Gastroesophageal sphincter (tissue), 3 donors: Measurements from ENCODE around the gene CLK3.

ENCODE experiments used
- CTCF ChIP-seq, 4 experiments: fragments of 200-600 bp in 2 of 4; fragments of 450-650 bp in 2 of 4; sonication (generic) in 1 of 4; IDR thresholded peaks; one replicate each; pipeline ENCODE4 v1.5.1; 2017 to 2019; ENCODE audit warnings: antibody characterized with exemption in 4 of 4, mild to moderate bottlenecking in 2 of 4, moderate library complexity in 2 of 4
- EP300 ChIP-seq: sonication (generic); formaldehyde crosslinking; IDR thresholded peaks from one replicate; pipeline ENCODE4 v1.6.1; 2017; ENCODE audit warnings: antibody characterized with exemption, mild to moderate bottlenecking
- POLR2AphosphoS5 ChIP-seq: sonication (generic); formaldehyde crosslinking; IDR thresholded peaks from one replicate; pipeline ENCODE4 v1.6.1; 2017; ENCODE audit warnings: antibody characterized with exemption

GRCh38 chr15:74664670-74665069 lies 49.0 kb downstream of the CLK3 start:
- TF ChIP-seq CTCF (IDR thresholded peaks at IDR 0.05) = no peak
- no peak for TF ChIP-seq EP300
- no peak for TF ChIP-seq POLR2AphosphoS5
